Effector memory CD4-positive, alpha-beta T cell (primary cell): ENCODE data around the gene SLC35A5.

Experiments
- DNase-seq, 3 donors: peaks; one replicate each; pipeline ENCODE4 v3.0.0-alpha.2; 2020
- H3K27ac ChIP-seq: 2 replicates; pipeline ENCODE4 v1.7.0; 2013; ENCODE audit warnings: mild to moderate bottlenecking, low read length, moderate library complexity; ENCODE audit not compliant: insufficient read depth, poor library complexity, severe bottlenecking
- H3K27me3 ChIP-seq: replicated peaks from 2 replicates; pipeline ENCODE4 v1.7.0; 2013; ENCODE audit warnings: mild to moderate bottlenecking, low read length; ENCODE audit not compliant: insufficient read depth, control insufficient read depth, poor library complexity, severe bottlenecking
- H3K36me3 ChIP-seq: 2 replicates; pipeline ENCODE4 v1.7.0; 2013; ENCODE audit warnings: mild to moderate bottlenecking, low read length, moderate library complexity; ENCODE audit not compliant: control insufficient read depth, insufficient read depth
- H3K4me1 ChIP-seq: 2 replicates; pipeline ENCODE4 v1.7.0; 2013; ENCODE audit warnings: low read length, mild to moderate bottlenecking; ENCODE audit not compliant: control insufficient read depth, insufficient read depth, poor library complexity, severe bottlenecking
- H3K4me3 ChIP-seq: 2 replicates; pipeline ENCODE4 v1.7.0; 2013; ENCODE audit warnings: low read length, low read depth, mild to moderate bottlenecking; ENCODE audit not compliant: insufficient read depth, poor library complexity, severe bottlenecking
- H3K9me3 ChIP-seq: 2 replicates; pipeline ENCODE4 v1.7.0; 2013; ENCODE audit warnings: mild to moderate bottlenecking, low read length, moderate library complexity; ENCODE audit not compliant: control insufficient read depth

SLC35A5 gene

GRCh38 chr3:112597945-112598344, 36.1 kb downstream of the SLC35A5 start:
- Histone ChIP-seq H3K4me3 (no peak overlapping the region), H3K27me3 (no peaks in the 10 kb centered on the region), H3K27ac (no peak overlapping the region), H3K4me1 (no peaks in the 10 kb centered on the region), H3K36me3 (peaks cover 7% of the 10 kb centered on the region), H3K9me3 (no peaks in the 10 kb centered on the region)
- DNase-seq = no peak

DNA sequence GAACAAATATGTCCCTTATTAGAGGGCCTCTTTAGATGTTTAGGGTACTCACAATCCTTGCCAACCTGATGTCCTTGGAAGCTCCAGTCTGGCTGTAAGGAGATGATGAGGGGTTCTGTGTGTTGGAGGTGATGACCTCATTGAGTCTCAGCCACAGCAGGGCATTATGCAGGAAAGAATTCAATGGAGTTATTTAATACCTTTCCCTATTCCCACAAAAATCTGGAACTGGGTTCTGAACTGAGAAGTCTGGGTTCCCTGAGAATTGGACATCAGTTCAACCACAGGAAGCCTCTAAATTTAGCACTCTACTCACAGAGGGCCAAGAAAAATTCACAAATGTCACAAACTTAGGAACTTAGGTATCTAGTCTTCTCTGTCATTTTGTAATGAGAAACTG, 36.9 kb downstream of the SLC35A5 start:
- no peaks in the 10 kb centered on the region for H3K4me1 ChIP-seq
- DNase-seq = no peak
- H3K27me3 ChIP-seq = no peaks in the 10 kb centered on the region
- H3K4me3 ChIP-seq = no peak overlapping the region
- no peaks in the 10 kb centered on the region for H3K9me3 ChIP-seq
- H3K27ac ChIP-seq = no peak overlapping the region
- H3K36me3 ChIP-seq = peaks cover 4% of the 10 kb centered on the region

- H3K9me3 ChIP-seq = no peaks in the 10 kb centered on the region
- DNase-seq = no peak
- no peaks in the 10 kb centered on the region for H3K27me3 ChIP-seq
- no peaks in the 10 kb centered on the region for H3K36me3 ChIP-seq
- H3K27ac ChIP-seq = no peak overlapping the region
- H3K4me3 ChIP-seq = no peak overlapping the region
- H3K4me1 ChIP-seq = no peaks in the 10 kb centered on the region
These were observed 40.5 kb downstream of the SLC35A5 start for GRCh38 chr3:112602217-112602838.

DNA sequence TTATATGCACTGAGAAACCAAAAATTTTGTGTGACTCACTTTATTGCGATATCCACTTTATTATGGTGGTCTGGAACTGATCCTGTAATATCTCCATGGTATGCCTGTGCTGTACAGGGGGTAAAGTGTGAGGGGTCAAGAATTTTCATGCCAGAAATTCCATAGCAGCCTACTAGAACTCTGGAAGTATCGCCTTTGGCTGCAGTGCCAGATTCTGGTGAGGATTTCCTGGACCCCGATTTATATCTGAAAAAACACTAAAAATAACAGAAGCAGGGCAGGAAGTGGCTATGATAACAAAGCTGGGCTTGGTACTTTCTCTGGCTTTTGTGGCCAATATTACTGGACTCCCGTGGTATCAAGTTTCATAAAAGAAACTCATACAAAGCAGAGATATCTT, 42.7 kb downstream of the SLC35A5 start:
- Histone ChIP-seq H3K4me1 (no peaks in the 10 kb centered on the region), H3K36me3 (no peaks in the 10 kb centered on the region), H3K27ac (no peak overlapping the region), H3K9me3 (no peaks in the 10 kb centered on the region), H3K4me3 (no peak overlapping the region), H3K27me3 (no peaks in the 10 kb centered on the region)
- DNase-seq = no peak

GRCh38 chr3:112605285-112605684, 43.4 kb downstream of the SLC35A5 start:
- H3K36me3 ChIP-seq = no peaks in the 10 kb centered on the region
- H3K27ac ChIP-seq = no peak overlapping the region
- no peaks in the 10 kb centered on the region for H3K27me3 ChIP-seq
- no peaks in the 10 kb centered on the region for H3K9me3 ChIP-seq
- H3K4me3 ChIP-seq = no peak overlapping the region
- DNase-seq = no peak
- no peaks in the 10 kb centered on the region for H3K4me1 ChIP-seq

DNA sequence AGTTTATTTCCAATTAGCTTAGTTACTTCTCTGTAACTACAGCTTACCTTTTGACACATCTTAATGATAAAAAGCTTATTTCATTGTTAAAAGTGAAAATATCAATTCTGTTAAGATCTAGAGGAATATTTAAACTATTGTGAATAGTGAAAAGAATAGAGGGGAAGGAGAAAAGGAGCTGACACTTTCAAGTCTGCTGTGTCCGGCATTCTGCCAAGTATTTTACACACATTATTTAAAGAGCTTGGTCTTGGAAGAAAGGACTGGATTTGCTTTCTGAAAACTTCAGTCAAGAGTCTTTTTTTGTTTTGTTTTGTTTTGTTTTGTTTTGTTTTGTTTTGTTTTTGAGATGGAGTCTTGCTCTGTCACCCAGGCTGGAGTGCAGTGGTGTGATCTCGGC, 44.3 kb downstream of the SLC35A5 start:
- Histone ChIP-seq H3K27me3 (no peaks in the 10 kb centered on the region), H3K4me1 (no peaks in the 10 kb centered on the region), H3K9me3 (no peaks in the 10 kb centered on the region), H3K4me3 (no peak overlapping the region), H3K36me3 (no peaks in the 10 kb centered on the region), H3K27ac (no peak overlapping the region)
- no peak for DNase-seq

DNA sequence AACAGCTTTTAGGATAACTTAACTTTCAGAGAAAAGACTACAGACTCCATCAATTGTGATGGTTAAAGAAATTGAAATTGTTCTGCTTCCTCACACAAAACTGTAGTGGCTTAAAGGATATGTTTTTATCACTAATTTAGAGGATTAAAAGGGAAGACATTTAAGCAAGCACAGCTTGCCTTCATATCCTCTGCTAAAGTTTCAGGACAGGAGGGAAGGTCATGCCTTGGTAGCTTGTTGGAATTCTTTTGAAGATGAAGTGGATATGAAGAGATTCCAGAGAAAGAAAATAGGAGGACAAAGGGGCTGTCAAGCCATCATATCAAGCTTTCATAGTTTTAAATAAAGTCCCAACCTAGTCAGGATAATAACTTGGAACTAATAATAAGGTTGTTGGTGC, 46.0 kb downstream of the SLC35A5 start:
- DNase-seq = no peak
- no peaks in the 10 kb centered on the region for H3K27me3 ChIP-seq
- no peak overlapping the region for H3K4me3 ChIP-seq
- H3K9me3 ChIP-seq = no peaks in the 10 kb centered on the region
- H3K27ac ChIP-seq = no peak overlapping the region
- no peaks in the 10 kb centered on the region for H3K36me3 ChIP-seq
- H3K4me1 ChIP-seq = no peaks in the 10 kb centered on the region

DNA sequence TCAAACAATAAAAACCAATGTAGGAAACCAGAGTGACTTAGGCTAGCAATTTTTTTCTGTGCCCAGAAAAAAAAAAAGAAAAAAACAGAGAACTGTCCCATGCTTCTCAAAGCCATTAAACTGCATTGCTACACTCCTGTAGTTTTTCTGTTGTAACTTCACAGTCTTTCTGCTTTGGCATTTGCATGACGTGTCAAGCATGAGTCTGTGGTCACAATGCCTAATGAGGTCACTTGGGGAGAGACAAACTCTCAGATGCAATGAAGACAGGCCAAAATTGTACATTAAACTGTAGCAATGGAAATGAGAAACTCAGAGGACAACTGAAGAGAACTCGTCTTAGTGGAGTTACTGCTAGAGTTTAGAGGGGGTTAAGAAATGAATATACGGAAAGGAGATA, 48.3 kb downstream of the SLC35A5 start:
- no peak for DNase-seq
- Histone ChIP-seq H3K4me3 (no peak overlapping the region), H3K36me3 (no peaks in the 10 kb centered on the region), H3K27ac (no peak overlapping the region), H3K4me1 (no peaks in the 10 kb centered on the region), H3K9me3 (no peaks in the 10 kb centered on the region), H3K27me3 (no peaks in the 10 kb centered on the region)

- Histone ChIP-seq H3K4me3 (no peak overlapping the region), H3K27me3 (no peaks in the 10 kb centered on the region), H3K9me3 (no peaks in the 10 kb centered on the region), H3K27ac (no peak overlapping the region), H3K4me1 (no peaks in the 10 kb centered on the region), H3K36me3 (no peaks in the 10 kb centered on the region)
- no peak for DNase-seq
These were observed 50.1 kb downstream of the SLC35A5 start for GRCh38 chr3:112611752-112612515.

GRCh38 chr3:112615989-112616731, 54.3 kb downstream of the SLC35A5 start:
- no peak for DNase-seq
- Histone ChIP-seq H3K9me3 (no peaks in the 10 kb centered on the region), H3K27me3 (no peaks in the 10 kb centered on the region), H3K27ac (no peak overlapping the region), H3K36me3 (no peaks in the 10 kb centered on the region), H3K4me1 (no peaks in the 10 kb centered on the region), H3K4me3 (no peak overlapping the region)
